Activated CD8-positive, alpha-beta memory T cell treated with anti-CD3 and anti-CD28 coated beads for 4 hours (primary cell): ENCODE results near the gene SNX8.

Experiments
- DNase-seq, 2 donors: peaks; one replicate each; pipeline ENCODE4 v3.0.0-alpha.2; 2020; ENCODE audit warnings: low read depth in 2 of 2

Gene SNX8

DNA sequence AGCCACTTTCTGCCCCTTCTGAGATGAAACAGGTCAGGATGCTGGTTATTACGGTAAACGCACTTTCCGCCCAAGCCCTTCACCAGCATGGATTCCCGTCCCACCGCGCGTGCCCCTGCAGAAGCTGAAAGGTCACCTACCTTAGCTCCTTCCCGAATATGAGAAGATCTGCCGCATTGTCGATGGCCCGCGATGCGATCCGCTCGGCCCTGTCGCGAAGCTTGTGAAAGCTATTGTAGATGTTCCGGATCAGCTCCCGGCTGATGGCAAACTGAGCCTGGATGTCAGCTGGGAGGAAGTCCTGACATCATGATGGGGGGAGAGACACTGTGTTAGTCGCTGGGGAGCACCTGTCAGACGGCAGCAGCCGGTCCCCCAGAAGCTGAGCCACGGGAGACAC is 50.1 kb downstream of the SNX8 start:
- no peak for DNase-seq

GRCh38 chr7:2263176-2263575 is 51.1 kb downstream of the SNX8 start:
- no peak for DNase-seq

DNA sequence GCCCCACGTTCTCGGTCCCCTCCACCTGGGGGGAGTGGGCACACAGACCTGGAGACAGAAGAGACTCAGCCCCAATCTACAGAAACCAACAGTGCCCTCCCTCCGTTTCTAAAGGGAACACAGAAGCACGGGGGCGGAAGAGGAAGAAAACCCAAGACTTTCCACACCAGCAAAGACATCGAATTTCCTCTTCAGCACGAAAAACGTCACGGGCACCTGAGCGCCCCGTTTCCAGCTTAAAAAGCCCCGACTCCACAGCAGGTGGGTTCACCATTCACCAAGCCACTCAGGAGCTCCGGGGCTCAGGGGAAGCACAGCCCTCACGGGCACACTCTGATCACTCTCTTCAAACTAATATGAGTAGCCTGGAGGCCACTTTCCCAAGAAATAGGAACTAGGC is 52.6 kb downstream of the SNX8 start:
- DNase-seq: no peak

DNA sequence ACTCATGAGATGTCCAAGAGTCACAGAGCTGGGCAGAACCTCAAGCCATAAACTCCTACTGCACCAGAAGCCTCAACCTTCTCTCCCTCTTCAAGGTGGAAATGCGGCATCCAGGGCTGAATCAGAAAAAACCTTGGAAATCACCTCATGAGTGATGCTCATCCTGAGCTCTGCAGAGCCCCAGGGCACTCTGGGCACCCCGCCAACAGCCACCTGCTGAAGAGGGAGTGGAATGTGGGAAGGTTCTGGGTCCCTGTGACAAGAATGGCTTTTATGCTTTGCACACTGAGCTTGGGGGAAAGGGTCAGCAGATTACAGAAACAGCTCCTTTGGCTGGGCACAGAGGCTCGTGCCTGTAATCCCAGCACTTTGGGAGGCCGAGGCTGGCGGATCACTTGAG is 53.4 kb downstream of the SNX8 start:
- no peak for DNase-seq

GRCh38 chr7:2259480-2259879 is 54.8 kb downstream of the SNX8 start:
- no peak for DNase-seq

GRCh38 chr7:2258661-2259365 is 55.4 kb downstream of the SNX8 start:
- no peak for DNase-seq

DNA sequence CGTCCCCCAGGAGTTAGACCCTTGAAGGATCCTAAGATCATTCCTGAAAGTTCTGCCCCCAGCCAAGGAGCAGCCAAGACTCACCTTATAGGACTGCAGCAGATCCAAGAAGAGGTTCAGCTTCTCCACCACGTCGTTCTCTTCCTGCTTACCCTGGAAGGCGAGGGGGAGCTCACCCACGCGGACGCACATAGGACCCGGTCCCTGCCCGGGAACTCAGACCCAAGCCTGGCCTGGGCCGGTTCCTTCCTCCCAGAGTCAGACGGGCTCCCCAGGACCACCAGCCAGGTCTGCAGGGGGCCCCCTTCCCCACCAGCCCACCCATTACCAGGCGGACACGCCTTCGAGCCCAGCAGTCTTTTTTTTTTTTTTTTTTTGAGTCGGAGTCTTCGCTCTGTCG is 56.6 kb downstream of the SNX8 start:
- DNase-seq: no peak

GRCh38 chr7:2257046-2257551 is 57.1 kb downstream of the SNX8 start:
- DNase-seq: no peak

- DNase-seq: no peak
These were observed 57.8 kb downstream of the SNX8 start for GRCh38 chr7:2256306-2257045.

GRCh38 chr7:2255145-2256139 is 58.8 kb downstream of the SNX8 start:
- no peak for DNase-seq

GRCh38 chr7:2254429-2255144 is 59.7 kb downstream of the SNX8 start:
- no peak for DNase-seq

- DNase-seq: no peak
These were observed 60.6 kb downstream of the SNX8 start for GRCh38 chr7:2253525-2254244.

DNA sequence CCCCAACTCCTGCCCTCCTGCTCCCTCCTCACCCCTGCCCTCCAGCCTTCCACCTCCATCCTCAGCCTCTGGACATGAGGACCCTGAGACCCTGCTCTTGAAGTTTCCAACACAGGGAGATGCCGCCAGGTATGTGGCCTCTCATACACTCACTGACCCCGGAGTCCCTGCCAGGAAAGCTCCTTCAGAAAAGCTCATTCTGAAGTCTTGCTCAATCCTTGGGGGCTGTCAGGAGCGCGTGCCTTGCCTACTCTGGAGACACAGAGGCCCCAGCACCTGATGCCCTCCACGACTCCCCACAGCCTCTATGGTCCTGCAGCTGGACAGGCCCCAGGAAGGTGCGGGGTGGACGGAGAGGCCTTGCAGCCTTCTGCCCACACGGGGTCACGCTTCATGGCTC is 61.2 kb downstream of the SNX8 start:
- no peak for DNase-seq

GRCh38 chr7:2251841-2252771 is 62.1 kb downstream of the SNX8 start:
- DNase-seq: no peak

DNA sequence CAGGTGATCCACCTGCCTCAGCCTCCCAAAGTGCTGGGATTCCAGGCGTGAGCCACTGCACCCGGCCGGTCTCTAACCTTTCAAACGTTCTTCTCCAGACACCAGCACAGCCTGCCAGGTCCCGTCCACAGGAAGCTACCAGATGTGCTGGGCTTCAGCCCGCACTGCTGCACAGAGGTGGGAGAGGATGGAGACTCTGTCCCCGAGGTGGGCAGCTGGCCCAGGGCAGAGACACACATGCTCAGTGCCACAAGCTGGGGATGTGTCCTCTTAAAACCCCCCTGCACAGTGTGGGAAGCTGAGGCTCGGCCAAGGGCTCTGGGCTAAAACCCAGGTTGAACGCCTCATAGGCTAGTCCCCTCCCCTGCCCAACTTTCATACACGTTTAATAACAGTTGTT is 62.9 kb downstream of the SNX8 start:
- no peak for DNase-seq

GRCh38 chr7:2249744-2250323 is 64.4 kb downstream of the SNX8 start:
- DNase-seq: no peak

GRCh38 chr7:2248984-2249694 is 65.1 kb downstream of the SNX8 start:
- DNase-seq: no peak

GRCh38 chr7:2247141-2247995 is 66.9 kb downstream of the SNX8 start:
- no peak for DNase-seq
